SK-N-SH treated with all-trans-retinoic acid at 6 μM for 48 hours (cell line): ENCODE data around the gene DPP6.

Experiments used
- ATAC-seq: fragments of 200-7000 bp; cut with Tn5 transposase; 3 replicates; pipeline ENCODE4 v1.9.1; 2020; ENCODE audit warnings: mild to moderate bottlenecking, moderate library complexity
- ARNTL ChIP-seq: fragments of 450-650 bp; formaldehyde crosslinking; IDR thresholded peaks from 2 replicates; pipeline ENCODE4 v1.5.0; 2020; ENCODE audit warnings: low read depth, mild to moderate bottlenecking, moderate library complexity, borderline replicate concordance
- BACH2 ChIP-seq: fragments of 250-450 bp; sonication (Bioruptor Pico); IDR thresholded peaks from 2 replicates; pipeline ENCODE4 v1.9.0; 2021; ENCODE audit warnings: mild to moderate bottlenecking, borderline replicate concordance
- CSDC2 ChIP-seq: fragments of 250-450 bp; sonication (Bioruptor Pico); IDR thresholded peaks from 2 replicates; pipeline ENCODE4 v1.5.0; 2020; ENCODE audit warnings: mild to moderate bottlenecking, moderate library complexity
- ESRRG ChIP-seq: fragments of 250-450 bp; sonication (Bioruptor Pico); IDR thresholded peaks from 2 replicates; pipeline ENCODE4 v1.6.1; 2021; ENCODE audit warnings: mild to moderate bottlenecking
- GLIS3 ChIP-seq: fragments of 250-450 bp; sonication (Bioruptor Pico); IDR thresholded peaks from 2 replicates; pipeline ENCODE4 v1.5.0; 2020; ENCODE audit warnings: mild to moderate bottlenecking, moderate library complexity
- ISL1 ChIP-seq: fragments of 250-450 bp; sonication (Bioruptor Pico); IDR thresholded peaks from 2 replicates; pipeline ENCODE4 v2.1.2; 2022; ENCODE audit warnings: mild to moderate bottlenecking, moderate library complexity
- OSR1 ChIP-seq: fragments of 250-450 bp; sonication (Bioruptor Pico); IDR thresholded peaks from 2 replicates; pipeline ENCODE4 v1.8.0; 2022; ENCODE audit warnings: moderate library complexity, mild to moderate bottlenecking, inconsistent platforms
- PPARA ChIP-seq: fragments of 250-450 bp; sonication (Bioruptor Pico); IDR thresholded peaks from 2 replicates; pipeline ENCODE4 v1.5.0; 2020; ENCODE audit warnings: mild to moderate bottlenecking, borderline replicate concordance
- RARB ChIP-seq: fragments of 250-450 bp; sonication (Bioruptor Pico); IDR thresholded peaks from 2 replicates; pipeline ENCODE4 v1.8.0; 2021; ENCODE audit warnings: mild to moderate bottlenecking, moderate library complexity
- SNAI2 ChIP-seq: fragments of 250-450 bp; sonication (Bioruptor Pico); IDR thresholded peaks from 2 replicates; pipeline ENCODE4 v1.5.0; 2020; ENCODE audit warnings: mild to moderate bottlenecking, moderate library complexity
- TCF4 ChIP-seq: fragments of 250-450 bp; sonication (Bioruptor Pico); IDR thresholded peaks from 2 replicates; pipeline ENCODE4 v1.8.0; 2021; ENCODE audit warnings: mild to moderate bottlenecking, moderate library complexity, borderline replicate concordance
- TOX ChIP-seq: fragments of 250-450 bp; sonication (Bioruptor Pico); IDR thresholded peaks from 2 replicates; pipeline ENCODE4 v1.8.0; 2021; ENCODE audit warnings: mild to moderate bottlenecking, moderate library complexity, borderline replicate concordance
- ZFP30 ChIP-seq: fragments of 450-650 bp; formaldehyde crosslinking; IDR thresholded peaks from 2 replicates; pipeline ENCODE4 v1.5.0; 2022; ENCODE audit warnings: mild to moderate bottlenecking, moderate library complexity
- ZNF70 ChIP-seq: fragments of 450-650 bp; formaldehyde crosslinking; IDR thresholded peaks from 2 replicates; pipeline ENCODE4 v1.5.0; 2020; ENCODE audit warnings: mild to moderate bottlenecking, moderate library complexity
- ZNF8 ChIP-seq: fragments of 450-650 bp; formaldehyde crosslinking; IDR thresholded peaks from 2 replicates; pipeline ENCODE4 v1.5.0; 2020; ENCODE audit warnings: mild to moderate bottlenecking, moderate library complexity
- TF ChIP-seq, protein P1 (sequence below): fragments of 250-450 bp; sonication (Bioruptor Pico); IDR thresholded peaks from 2 replicates; pipeline ENCODE4 v1.5.1; 2021; ENCODE audit warnings: mild to moderate bottlenecking, moderate library complexity
- TF ChIP-seq, protein P2 (sequence below): fragments of 250-450 bp; sonication (Bioruptor Pico); IDR thresholded peaks from 2 replicates; pipeline ENCODE4 v1.8.0; 2020; ENCODE audit warnings: mild to moderate bottlenecking, moderate library complexity, borderline replicate concordance
- TF ChIP-seq, protein P3 (sequence below): fragments of 250-450 bp; sonication (Bioruptor Pico); IDR thresholded peaks from 2 replicates; pipeline ENCODE4 v1.5.0; 2020; ENCODE audit warnings: mild to moderate bottlenecking, moderate library complexity
- TF ChIP-seq, protein P4 (sequence below): fragments of 250-450 bp; sonication (Bioruptor Pico); IDR thresholded peaks from 2 replicates; pipeline ENCODE4 v1.5.1; 2020; ENCODE audit warnings: low read depth, mild to moderate bottlenecking, moderate library complexity

Gene DPP6

DNA sequence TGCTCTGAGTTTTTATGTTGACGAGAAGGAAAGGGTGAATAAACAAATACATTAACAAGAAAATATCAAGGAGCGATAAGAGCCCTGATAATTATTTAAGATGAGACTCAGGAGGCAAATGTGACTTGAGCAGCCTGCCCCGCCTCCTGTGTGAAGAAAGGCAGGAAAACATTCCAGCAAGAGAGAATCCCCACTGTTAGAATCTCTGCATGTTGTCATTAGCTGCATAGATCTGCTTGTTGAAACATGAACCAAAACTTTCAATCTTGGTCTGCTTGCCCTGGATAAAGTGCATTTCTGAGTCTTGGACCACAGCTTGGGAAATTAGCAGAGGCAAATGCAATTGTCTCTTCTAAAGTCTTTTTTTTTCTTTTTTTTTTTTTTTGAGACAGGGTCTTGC lies 120.0 kb downstream of the DPP6 start:
- ATAC-seq, result no peak
- TF ChIP-seq SNAI2 (CRISPR knock-in tag) (no peak), ZNF70 (CRISPR knock-in tag) (no peak)

DNA sequence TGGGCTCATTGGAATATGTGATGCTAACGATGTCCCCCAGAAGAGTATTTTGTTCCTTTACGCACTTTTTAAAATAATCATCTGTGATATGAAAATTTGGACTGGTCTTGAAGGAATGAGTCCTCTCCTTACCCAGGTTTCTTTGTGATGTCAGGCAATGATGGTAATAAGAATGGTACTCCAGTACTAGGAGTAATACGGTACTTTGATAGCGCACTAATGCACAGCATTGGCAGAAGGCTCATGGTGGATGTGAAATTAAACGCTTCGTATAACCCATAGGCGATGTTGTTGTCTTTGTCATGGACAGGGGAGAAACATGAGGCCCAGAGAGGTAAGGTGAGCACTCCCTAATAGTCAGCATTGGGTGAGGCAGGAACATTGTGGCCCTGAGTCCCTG lies 125.4 kb downstream of the DPP6 start:
- no peak for ATAC-seq
- TF ChIP-seq ESRRG (CRISPR knock-in tag) (no peak), BACH2 (CRISPR knock-in tag) (no peak), OSR1 (CRISPR knock-in tag) (no peak)
- TF ChIP-seq, protein P1, sequence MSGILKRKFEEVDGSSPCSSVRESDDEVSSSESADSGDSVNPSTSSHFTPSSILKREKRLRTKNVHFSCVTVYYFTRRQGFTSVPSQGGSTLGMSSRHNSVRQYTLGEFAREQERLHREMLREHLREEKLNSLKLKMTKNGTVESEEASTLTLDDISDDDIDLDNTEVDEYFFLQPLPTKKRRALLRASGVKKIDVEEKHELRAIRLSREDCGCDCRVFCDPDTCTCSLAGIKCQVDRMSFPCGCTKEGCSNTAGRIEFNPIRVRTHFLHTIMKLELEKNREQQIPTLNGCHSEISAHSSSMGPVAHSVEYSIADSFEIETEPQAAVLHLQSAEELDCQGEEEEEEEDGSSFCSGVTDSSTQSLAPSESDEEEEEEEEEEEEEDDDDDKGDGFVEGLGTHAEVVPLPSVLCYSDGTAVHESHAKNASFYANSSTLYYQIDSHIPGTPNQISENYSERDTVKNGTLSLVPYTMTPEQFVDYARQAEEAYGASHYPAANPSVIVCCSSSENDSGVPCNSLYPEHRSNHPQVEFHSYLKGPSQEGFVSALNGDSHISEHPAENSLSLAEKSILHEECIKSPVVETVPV (CRISPR knock-in tag), result no peak

DNA sequence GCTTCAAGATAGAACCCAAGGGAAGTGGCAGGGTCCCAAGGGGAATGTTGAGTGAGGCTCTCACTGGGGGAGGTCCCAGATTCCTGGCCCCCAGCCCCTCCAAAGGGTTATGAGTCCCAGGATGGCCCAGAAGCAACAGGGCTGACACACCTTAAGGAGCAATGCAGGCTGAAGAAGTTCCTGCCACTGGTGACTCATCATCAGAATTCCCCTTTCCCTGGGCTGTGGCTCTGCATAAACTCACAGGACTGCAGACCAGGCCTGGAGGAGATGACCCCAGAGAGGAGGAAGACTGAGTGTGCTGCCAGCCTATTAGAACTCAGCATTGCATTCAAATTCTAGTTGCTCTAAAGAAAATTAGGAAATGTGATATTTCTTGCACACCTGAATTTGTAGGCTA lies 126.7 kb downstream of the DPP6 start:
- ATAC-seq, result no peak
- TF ChIP-seq ARNTL (CRISPR knock-in tag), result no peak
- no peak for TF ChIP-seq TOX
- TF ChIP-seq CSDC2 (CRISPR knock-in tag), result no peak
- TF ChIP-seq, protein P2, sequence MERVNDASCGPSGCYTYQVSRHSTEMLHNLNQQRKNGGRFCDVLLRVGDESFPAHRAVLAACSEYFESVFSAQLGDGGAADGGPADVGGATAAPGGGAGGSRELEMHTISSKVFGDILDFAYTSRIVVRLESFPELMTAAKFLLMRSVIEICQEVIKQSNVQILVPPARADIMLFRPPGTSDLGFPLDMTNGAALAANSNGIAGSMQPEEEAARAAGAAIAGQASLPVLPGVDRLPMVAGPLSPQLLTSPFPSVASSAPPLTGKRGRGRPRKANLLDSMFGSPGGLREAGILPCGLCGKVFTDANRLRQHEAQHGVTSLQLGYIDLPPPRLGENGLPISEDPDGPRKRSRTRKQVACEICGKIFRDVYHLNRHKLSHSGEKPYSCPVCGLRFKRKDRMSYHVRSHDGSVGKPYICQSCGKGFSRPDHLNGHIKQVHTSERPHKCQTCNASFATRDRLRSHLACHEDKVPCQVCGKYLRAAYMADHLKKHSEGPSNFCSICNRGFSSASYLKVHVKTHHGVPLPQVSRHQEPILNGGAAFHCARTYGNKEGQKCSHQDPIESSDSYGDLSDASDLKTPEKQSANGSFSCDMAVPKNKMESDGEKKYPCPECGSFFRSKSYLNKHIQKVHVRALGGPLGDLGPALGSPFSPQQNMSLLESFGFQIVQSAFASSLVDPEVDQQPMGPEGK (CRISPR knock-in tag), result no peak
- TF ChIP-seq OSR1 (CRISPR knock-in tag), result no peak
- no peak for TF ChIP-seq RARB (CRISPR knock-in tag)
- no peak for TF ChIP-seq GLIS3 (CRISPR knock-in tag)
- no peak for TF ChIP-seq ZFP30 (CRISPR knock-in tag)

DNA sequence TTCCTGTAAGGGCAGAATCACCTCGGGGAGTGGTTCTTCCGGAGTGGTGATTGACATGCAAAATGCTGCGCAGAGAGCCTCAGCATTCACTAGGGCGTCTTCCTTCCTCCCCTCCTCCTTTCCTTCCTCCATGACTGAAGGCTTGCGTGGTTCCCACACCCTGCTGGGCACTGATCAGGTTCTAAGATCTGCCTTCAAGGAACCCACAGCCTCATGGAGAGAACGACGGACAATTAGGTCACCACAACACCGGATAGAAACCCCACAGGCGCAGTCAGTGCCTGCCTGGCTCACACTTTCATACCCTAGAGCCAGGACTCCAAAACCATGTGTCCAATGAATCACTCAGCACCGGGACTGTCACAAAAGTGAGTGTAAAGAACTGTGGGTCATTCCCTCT lies 131.3 kb downstream of the DPP6 start:
- TF ChIP-seq ZNF70 (CRISPR knock-in tag) (no peak), PPARA (CRISPR knock-in tag) (no peak), TCF4 (no peak), GLIS3 (CRISPR knock-in tag) (no peak), ZNF8 (CRISPR knock-in tag) (no peak), BACH2 (CRISPR knock-in tag) (no peak)
- TF ChIP-seq, protein P3, sequence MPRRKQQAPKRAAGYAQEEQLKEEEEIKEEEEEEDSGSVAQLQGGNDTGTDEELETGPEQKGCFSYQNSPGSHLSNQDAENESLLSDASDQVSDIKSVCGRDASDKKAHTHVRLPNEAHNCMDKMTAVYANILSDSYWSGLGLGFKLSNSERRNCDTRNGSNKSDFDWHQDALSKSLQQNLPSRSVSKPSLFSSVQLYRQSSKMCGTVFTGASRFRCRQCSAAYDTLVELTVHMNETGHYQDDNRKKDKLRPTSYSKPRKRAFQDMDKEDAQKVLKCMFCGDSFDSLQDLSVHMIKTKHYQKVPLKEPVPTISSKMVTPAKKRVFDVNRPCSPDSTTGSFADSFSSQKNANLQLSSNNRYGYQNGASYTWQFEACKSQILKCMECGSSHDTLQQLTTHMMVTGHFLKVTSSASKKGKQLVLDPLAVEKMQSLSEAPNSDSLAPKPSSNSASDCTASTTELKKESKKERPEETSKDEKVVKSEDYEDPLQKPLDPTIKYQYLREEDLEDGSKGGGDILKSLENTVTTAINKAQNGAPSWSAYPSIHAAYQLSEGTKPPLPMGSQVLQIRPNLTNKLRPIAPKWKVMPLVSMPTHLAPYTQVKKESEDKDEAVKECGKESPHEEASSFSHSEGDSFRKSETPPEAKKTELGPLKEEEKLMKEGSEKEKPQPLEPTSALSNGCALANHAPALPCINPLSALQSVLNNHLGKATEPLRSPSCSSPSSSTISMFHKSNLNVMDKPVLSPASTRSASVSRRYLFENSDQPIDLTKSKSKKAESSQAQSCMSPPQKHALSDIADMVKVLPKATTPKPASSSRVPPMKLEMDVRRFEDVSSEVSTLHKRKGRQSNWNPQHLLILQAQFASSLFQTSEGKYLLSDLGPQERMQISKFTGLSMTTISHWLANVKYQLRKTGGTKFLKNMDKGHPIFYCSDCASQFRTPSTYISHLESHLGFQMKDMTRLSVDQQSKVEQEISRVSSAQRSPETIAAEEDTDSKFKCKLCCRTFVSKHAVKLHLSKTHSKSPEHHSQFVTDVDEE (CRISPR knock-in tag), result no peak
- TF ChIP-seq, protein P1 (CRISPR knock-in tag), result no peak
- TF ChIP-seq, protein P4, sequence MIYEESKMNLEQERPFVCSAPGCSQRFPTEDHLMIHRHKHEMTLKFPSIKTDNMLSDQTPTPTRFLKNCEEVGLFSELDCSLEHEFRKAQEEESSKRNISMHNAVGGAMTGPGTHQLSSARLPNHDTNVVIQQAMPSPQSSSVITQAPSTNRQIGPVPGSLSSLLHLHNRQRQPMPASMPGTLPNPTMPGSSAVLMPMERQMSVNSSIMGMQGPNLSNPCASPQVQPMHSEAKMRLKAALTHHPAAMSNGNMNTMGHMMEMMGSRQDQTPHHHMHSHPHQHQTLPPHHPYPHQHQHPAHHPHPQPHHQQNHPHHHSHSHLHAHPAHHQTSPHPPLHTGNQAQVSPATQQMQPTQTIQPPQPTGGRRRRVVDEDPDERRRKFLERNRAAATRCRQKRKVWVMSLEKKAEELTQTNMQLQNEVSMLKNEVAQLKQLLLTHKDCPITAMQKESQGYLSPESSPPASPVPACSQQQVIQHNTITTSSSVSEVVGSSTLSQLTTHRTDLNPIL (CRISPR knock-in tag), result no peak
- TF ChIP-seq, all 23 proteins: peak for 0
- ATAC-seq, result no peak

DNA sequence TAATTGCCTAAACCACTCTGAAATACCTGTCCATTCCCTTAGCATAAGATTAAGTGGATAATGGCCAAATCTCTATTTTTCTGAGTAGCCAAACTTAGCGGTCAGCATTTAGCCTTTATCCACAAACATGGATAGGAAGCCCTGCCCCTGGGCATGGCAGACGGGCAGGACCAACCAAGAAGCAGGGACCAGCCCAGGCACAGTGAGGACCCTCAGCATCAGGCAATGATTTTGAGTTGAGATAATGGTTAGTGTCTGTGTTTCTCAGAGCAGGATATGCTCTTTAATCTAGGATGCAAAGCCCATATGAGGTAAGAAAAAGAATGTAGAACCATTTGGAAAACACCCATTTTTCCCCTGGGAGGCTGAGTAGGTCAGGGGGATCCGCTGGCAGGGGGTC lies 131.7 kb downstream of the DPP6 start:
- ATAC-seq, result no peak
- TF ChIP-seq, protein P1 (CRISPR knock-in tag), result no peak
- TF ChIP-seq ISL1 (no peak), ESRRG (CRISPR knock-in tag) (no peak), RARB (CRISPR knock-in tag) (no peak), BACH2 (CRISPR knock-in tag) (no peak), ZNF8 (CRISPR knock-in tag) (no peak)
- TF ChIP-seq, protein P2 (CRISPR knock-in tag), result no peak
